Measurements from ENCODE around the gene TMEM120B. TPM values are rescaled to one million over a fixed set of nuclear protein-coding genes. Genes with fewer than 3 reads are reported as not detected.

Gene TMEM120B
- polyA plus RNA-seq, 1 donor = 19.5 TPM

- DNase-seq (ENCODE audit: low read depth) = no peak
Measured at GRCh38 chr12:121804417-121805111, 92.0 kb downstream of the TMEM120B start.

DNA sequence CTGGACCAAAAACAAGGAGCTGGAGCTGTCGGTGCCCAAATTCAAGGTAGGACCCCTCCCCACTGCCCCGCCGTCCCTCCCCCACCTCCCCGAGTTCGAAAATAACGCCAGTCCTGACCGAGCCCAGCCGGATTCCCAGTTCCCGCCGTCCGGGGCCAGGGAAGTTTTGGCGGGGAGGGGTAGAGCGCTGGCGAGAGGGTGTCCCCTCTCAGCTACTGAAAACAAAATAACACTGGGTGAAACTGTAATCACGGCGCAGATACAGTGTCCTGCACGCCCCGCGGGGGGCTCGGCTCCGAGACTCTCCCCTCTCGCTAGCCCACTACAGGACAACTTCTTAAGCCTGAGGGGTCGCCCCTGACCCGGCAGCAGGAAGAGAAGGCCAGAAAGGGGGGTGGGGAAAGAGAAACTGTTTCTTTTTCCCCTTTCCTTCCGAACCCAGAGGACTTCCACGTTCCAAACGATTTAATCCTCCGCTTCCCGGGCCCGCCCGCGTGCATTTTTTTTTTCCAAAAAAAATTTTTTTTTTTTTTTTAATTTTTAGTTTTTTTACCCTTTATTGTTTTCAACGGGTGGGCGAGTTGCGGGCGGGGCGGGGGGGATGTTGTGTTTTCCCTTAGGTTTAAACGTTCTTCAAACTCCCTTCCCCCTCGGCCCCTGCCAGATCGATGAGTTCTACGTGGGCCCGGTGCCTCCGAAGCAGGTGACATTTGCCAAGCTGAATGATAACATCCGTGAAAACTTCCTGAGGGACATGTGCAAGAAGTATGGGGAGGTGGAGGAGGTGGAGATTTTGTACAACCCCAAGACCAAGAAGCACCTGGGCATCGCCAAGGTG is 92.8 kb downstream of the TMEM120B start:
- no peak for DNase-seq (ENCODE audit: low read depth)

GRCh38 chr12:121806009-121806545 is 93.5 kb downstream of the TMEM120B start:
- no peak for DNase-seq (ENCODE audit: low read depth)

DNA sequence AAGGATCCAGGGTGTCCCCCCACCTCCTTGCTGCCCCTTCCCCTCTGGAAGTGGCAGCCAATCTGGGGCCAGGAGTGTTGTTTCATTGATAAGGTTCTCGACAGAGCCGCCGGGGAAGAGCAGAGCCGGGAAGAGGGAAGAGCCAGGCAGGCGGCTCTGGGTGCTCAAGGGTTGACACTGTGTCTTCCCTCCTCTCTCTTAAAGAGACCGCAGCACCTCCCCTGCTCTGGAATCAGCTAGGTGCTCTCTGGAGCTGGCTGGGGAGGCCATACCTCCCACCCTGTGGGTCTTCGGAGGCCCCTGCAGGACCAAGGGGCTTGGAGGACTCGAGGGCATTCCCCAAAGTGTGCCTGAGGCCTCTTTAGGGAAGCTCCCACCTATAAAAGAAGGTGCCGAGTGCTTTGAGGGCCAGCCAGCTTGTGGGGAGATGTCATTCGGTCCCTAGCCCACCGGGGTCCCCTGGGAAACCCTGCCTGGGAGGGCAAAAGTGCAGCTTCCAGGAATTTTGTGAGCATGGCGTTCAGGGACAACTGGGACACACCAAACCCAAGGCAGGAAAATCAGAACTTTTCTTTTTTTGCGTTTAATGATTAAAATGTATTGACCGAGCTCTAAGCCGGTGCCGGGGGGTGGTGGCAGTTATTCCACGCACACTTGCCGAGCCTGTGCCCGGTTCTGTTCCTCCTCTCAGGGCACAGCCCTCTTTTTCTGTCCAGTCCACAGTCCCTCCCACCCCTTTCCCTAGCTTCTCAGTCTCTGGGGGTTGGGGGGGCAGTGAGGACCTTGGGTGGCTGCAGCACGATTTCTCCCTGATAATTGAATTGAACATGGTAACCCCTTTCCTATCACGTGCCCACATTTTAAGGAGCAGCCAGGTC is 94.2 kb downstream of the TMEM120B start:
- no peak for DNase-seq (ENCODE audit: low read depth)

DNA sequence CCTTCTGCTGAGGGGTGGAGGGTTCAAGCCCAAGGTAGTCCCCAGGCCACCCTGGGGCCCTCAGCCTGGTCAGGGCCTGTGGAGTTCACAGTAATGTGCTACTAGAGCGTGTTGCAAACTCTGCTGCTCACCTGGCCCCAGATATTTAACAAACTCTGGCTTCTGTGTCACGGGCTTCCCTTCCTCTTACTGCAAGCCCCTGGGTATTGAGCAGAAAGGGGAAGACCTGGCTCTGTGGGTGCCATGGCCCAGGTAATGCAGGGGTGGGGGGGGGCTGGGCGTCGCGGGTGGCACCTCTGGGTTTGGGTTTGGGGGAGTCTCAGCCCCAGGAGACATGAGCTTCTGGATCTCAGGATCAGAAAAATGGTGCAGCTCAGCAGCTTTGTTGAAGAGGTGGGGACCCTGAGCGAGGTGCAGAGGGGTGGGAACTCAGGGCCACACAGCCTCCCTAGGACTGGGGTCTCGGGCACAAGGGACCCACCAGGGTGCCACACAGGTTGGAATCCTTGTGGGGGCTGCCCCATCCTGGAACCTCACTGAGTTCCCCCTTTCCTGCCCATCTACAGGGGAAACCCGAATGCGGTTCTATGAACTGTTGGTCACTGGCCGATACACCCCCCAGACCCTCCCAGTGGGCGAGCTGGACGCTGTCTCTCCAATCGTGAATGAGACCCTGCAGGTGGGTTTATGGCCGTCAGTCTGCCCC is 95.2 kb downstream of the TMEM120B start:
- no peak for DNase-seq (ENCODE audit: low read depth)

DNA sequence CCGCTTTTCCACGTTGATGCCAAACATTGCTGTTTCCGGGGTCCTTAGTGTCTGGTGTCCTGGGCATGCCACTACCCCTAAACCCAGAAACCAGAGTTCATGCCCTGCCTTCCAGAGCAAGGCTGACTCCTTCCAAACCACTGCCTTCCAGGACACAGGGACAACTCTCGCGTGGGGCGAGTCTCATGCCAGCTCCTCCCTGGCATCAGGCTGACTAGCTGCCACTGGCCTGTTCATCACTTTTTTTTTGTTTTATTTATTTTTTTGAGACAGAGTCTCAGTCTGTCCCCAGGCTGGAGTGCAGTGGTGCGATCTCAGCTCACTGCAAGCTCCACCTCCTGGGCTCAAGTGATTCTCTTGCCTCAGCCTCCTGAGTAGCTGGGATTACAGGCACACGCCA is 96.1 kb downstream of the TMEM120B start:
- no peak for DNase-seq (ENCODE audit: low read depth)

- DNase-seq (ENCODE audit: low read depth) = no peak
Measured at GRCh38 chr12:121809712-121810116, 97.2 kb downstream of the TMEM120B start.

DNA sequence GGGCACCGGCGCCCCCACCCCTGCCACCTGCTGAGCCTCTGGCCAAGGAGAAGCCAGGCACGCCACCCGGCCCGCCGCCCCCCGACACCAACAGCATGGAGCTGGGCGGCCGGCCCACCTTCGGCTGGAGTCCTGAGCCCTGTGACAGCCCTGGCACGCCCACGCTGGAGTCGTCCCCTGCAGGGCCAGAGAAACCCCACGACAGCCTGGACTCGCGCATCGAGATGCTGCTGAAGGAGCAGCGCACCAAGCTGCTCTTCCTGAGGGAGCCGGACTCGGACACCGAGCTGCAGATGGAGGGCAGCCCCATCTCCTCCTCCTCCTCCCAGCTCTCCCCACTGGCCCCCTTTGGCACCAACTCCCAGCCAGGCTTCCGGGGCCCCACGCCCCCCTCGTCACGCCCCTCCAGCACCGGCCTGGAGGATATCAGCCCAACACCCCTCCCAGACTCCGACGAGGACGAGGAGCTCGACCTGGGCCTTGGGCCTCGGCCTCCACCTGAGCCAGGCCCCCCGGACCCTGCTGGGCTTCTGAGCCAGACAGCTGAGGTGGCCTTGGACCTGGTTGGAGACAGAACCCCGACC is 97.8 kb downstream of the TMEM120B start:
- no peak for DNase-seq (ENCODE audit: low read depth)

DNA sequence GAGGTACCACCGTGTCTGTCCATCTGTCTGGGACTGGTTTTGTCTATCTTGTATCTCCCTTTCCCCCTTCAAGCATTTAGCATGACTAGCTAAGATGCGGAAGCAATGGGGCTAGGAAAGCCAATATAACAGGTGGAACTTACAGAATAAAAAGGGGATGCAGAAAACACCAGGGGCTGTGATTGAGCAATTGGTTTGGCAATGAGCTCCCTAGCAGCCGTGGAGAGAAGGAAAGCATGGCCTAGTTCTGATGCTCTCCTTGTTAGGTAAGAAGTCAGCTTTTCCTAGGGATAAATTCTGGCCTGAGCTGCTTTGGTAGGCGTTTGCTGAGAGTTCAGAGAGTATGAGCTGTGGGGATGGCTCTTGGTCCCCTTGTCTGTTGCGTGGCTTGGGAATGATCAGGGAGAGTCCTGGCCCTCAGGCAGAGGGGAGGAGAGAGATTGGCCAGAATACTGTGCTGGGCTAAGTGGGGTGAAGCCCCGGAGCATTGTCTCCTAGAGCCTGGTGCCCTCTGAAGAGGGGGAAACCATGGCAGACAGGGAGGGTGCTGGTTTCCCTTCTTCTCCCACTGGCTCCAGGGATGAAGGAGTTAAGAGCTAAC is 98.4 kb downstream of the TMEM120B start:
- no peak for DNase-seq (ENCODE audit: low read depth)

- DNase-seq (ENCODE audit: low read depth) = no peak
Measured at GRCh38 chr12:121811434-121812319, 99.1 kb downstream of the TMEM120B start.

GRCh38 chr12:121812320-121812871 is 99.8 kb downstream of the TMEM120B start:
- no peak for DNase-seq (ENCODE audit: low read depth)

- no peak for DNase-seq (ENCODE audit: low read depth)
Measured at GRCh38 chr12:121812921-121813896, 100.7 kb downstream of the TMEM120B start.

- DNase-seq (ENCODE audit: low read depth) = no peak
Measured at GRCh38 chr12:121813951-121814350, 101.4 kb downstream of the TMEM120B start.

- DNase-seq (ENCODE audit: low read depth) = no peak
Measured at GRCh38 chr12:121814429-121815119, 102.0 kb downstream of the TMEM120B start.

DNA sequence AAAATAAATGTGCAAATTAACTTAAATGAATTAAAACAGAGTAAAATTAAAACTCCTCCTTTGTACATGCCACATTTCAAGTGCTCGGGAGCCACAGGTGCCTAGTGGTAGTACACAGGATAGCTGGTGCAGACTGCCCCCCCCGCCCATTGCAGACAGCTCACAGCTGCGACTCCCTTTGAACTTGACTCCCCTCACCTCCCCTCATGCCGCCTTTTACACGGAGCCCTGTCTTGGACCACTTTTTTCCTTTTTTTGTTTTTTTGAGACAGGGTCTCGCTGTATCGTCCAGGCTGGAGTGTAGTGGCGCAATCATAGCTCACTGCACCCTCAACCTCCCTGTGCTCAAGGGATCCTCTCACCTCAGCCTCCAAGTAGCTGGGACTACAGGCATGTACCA is 102.7 kb downstream of the TMEM120B start:
- DNase-seq (ENCODE audit: low read depth) = no peak

DNA sequence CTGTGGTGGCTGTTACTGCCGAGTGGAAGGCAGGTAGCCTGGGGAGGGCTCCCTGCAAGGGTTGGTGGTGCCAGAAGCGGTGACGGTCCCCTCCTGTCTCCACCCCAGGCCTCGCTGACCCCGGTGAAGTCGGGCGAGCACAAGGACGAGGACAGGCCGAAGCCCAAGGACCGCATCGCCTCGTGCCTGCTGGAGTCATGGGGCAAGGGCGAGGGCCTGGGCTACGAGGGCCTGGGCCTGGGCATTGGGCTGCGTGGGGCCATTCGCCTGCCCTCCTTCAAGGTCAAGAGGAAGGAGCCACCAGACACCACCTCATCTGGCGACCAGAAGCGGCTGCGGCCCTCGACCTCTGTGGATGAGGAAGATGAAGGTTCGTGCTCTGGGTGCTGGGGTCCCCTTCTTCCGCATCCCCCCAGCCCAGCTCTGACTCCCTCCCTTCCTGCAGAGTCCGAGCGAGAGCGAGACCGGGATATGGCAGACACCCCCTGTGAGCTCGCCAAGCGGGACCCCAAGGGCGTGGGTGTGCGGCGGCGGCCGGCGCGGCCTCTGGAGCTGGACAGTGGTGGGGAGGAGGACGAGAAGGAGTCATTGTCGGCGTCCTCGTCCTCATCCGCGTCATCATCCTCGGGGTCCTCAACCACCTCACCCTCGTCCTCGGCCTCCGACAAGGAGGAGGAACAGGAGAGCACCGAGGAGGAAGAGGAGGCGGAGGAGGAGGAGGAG is 104.5 kb downstream of the TMEM120B start:
- no peak for DNase-seq (ENCODE audit: low read depth)

- no peak for DNase-seq (ENCODE audit: low read depth)
Measured at GRCh38 chr12:121817648-121818043, 105.1 kb downstream of the TMEM120B start.
